Measurements from ENCODE around the gene AIP. TPM values are rescaled to one million over a fixed set of nuclear protein-coding genes. Genes with fewer than 3 reads are reported as not detected.

The AIP gene
- total RNA-seq, 1 experiment from 2014 or later = 87.8 TPM

GRCh38 chr11:67503119-67504004, 20.5 kb downstream of the AIP start:
- Histone ChIP-seq H3K36me3 (ENCODE audit: control insufficient read depth, insufficient read depth, low read length) (no peaks in the 10 kb centered on the region; the same call in 1 of the 2 replicates), H3K9me3 (ENCODE audit: control insufficient read depth, insufficient read depth, low read depth, low read length) (no peaks in the 10 kb centered on the region), H3K27me3 (ENCODE audit: control insufficient read depth, insufficient read depth, low read length) (no peaks in the 10 kb centered on the region), H3K4me3 (ENCODE audit: low read depth in 2 of 2, low read length in 2 of 2) (peak overlapping the region; percentile 67 to 90), H3K4me1 (ENCODE audit: control insufficient read depth, insufficient read depth, low read length) (peaks cover 23% of the 10 kb centered on the region), H3K27ac (ENCODE audit: low read length) (no peak overlapping the region)
- TF ChIP-seq SIN3A (IDR thresholded peaks at IDR 0.05; ENCODE audit: borderline replicate concordance, insufficient read depth, low read depth, low read length) = no peak
- TF ChIP-seq POLR2AphosphoS5 (IDR thresholded peaks at IDR 0.05; ENCODE audit: low read depth, low read length) = no peak
- TF ChIP-seq CTCF (IDR thresholded peaks at IDR 0.05) = no peak
- TF ChIP-seq, protein P1, sequence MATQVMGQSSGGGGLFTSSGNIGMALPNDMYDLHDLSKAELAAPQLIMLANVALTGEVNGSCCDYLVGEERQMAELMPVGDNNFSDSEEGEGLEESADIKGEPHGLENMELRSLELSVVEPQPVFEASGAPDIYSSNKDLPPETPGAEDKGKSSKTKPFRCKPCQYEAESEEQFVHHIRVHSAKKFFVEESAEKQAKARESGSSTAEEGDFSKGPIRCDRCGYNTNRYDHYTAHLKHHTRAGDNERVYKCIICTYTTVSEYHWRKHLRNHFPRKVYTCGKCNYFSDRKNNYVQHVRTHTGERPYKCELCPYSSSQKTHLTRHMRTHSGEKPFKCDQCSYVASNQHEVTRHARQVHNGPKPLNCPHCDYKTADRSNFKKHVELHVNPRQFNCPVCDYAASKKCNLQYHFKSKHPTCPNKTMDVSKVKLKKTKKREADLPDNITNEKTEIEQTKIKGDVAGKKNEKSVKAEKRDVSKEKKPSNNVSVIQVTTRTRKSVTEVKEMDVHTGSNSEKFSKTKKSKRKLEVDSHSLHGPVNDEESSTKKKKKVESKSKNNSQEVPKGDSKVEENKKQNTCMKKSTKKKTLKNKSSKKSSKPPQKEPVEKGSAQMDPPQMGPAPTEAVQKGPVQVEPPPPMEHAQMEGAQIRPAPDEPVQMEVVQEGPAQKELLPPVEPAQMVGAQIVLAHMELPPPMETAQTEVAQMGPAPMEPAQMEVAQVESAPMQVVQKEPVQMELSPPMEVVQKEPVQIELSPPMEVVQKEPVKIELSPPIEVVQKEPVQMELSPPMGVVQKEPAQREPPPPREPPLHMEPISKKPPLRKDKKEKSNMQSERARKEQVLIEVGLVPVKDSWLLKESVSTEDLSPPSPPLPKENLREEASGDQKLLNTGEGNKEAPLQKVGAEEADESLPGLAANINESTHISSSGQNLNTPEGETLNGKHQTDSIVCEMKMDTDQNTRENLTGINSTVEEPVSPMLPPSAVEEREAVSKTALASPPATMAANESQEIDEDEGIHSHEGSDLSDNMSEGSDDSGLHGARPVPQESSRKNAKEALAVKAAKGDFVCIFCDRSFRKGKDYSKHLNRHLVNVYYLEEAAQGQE (IDR thresholded peaks at IDR 0.05; ENCODE audit: insufficient read depth in 1 of 2, low read depth in 2 of 2, low read length in 1 of 2) = no peak
- TF ChIP-seq TCF7L2 (IDR thresholded peaks at IDR 0.05; ENCODE audit: low read depth, low read length) = no peak
- in situ Hi-C loops (cut with HindIII; ENCODE audit: low pct_unique_long_range_greater_than_20kb, low sequenced_read_pairs) (no loop called here), intact Hi-C loops (cut with micrococcal nuclease; ENCODE audit: unreplicated experiment) (no loop called here)
- CTCF ChIA-PET = no interaction called here
- POLR2A ChIA-PET = no interaction called here
- ATAC-seq = no peak
- no peak for DNase-seq (ENCODE audit: low read depth, low spot score)
- no TSS peak for BruUV-seq (replicated peaks)

DNA sequence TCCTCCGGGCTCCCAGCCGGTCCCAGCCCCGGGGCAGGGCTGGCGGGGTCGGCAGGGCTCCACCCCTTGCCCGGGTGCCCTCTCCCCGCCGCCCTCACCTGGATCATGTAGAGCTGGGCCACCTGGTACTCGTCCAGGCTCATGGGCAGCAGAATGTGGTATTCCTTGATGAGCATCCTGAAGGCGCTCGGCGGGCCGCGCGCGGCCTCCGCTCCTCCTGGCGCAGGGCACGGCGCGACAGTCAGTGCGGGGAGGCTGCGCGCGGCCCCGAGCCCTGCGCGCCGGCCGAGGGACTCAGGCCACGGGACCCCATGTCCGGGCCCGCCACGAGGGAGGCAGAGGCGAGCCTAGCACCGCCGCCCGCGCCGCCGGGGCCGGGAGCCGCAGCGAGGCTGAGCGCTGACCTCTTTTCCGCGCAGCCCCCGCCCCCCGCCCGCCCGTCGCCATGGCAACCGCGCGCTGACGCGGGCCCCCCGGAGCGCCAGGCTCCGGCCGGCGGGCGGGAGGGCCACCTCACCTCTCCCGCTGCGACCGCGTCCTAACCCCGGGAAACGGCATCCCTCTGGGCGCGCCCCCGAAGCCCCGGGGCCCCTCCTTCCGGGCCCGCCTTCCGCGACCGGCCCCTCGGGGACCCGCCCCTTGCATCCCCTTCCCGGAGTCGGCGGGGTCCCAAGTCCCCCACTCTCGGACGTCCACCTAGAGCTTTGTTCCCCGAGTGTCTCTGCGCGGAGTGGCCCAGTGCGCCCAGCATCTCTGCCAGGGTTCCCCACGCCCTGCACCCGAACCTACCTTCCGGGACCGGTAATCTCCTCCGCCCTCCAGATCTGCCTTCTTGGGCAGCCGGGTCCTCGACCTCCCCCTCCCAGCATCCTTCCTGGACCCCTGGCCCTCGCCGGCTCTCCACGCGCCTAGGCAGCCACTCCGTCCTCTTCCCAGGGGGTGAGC, 21.5 kb downstream of the AIP start:
- no peaks in the 10 kb centered on the region for H3K9me3 ChIP-seq (ENCODE audit: control insufficient read depth, insufficient read depth, low read depth, low read length)
- peaks cover 23% of the 10 kb centered on the region for H3K4me1 ChIP-seq (ENCODE audit: control insufficient read depth, insufficient read depth, low read length)
- in situ Hi-C loops (cut with HindIII; ENCODE audit: low pct_unique_long_range_greater_than_20kb, low sequenced_read_pairs) = no loop called here
- CTCF ChIA-PET = no interaction called here
- DNase-seq (ENCODE audit: low read depth, low spot score) (no peak), ATAC-seq (no peak)
- H3K27ac ChIP-seq (ENCODE audit: low read length) = peak overlapping the region; percentile 78
- TF ChIP-seq SIN3A (IDR thresholded peaks at IDR 0.05; ENCODE audit: borderline replicate concordance, insufficient read depth, low read depth, low read length) (peak; percentile 69; the same call in 1 of the 2 replicates), POLR2AphosphoS5 (IDR thresholded peaks at IDR 0.05; ENCODE audit: low read depth, low read length) (no peak)
- H3K27me3 ChIP-seq (ENCODE audit: control insufficient read depth, insufficient read depth, low read length) = no peaks in the 10 kb centered on the region
- H3K36me3 ChIP-seq (ENCODE audit: control insufficient read depth, insufficient read depth, low read length) = no peaks in the 10 kb centered on the region; the same call in 1 of the 2 replicates
- H3K4me3 ChIP-seq (ENCODE audit: low read depth in 2 of 2, low read length in 2 of 2) = peak overlapping the region; percentile 67 to 90
- POLR2A ChIA-PET = no interaction called here
- no TSS peak for BruUV-seq (replicated peaks)
- intact Hi-C loops (cut with micrococcal nuclease; ENCODE audit: unreplicated experiment) = no loop called here

All from Panc1 (cell line).